ENCODE data around the gene CRADD.

Gene CRADD

GRCh38 chr12:93824514-93825500 lies 147.6 kb downstream of the CRADD start:
- peak; percentile 47 for DNase-seq (ENCODE audit: low read depth, low spot score)
- H3K36me3 ChIP-seq (ENCODE audit: control insufficient read depth, insufficient read depth, low read length): no peaks in the 10 kb centered on the region
- H3K27ac ChIP-seq (ENCODE audit: low read length): no peak overlapping the region
- H3K27me3 ChIP-seq (ENCODE audit: control insufficient read depth, insufficient read depth, low read length): no peaks in the 10 kb centered on the region
- H3K4me3 ChIP-seq (ENCODE audit: low read length): no peak overlapping the region
- WGBS (ENCODE audit: insufficient coverage, insufficient read length): no CpG with 5 or more reads among the region's 11 CpGs
- no peaks in the 10 kb centered on the region for H3K9me3 ChIP-seq (ENCODE audit: control insufficient read depth, insufficient read depth, low read length)
- H3K4me1 ChIP-seq (ENCODE audit: control insufficient read depth, insufficient read depth, low read length): no peaks in the 10 kb centered on the region

GRCh38 chr12:93825501-93825888 lies 148.3 kb downstream of the CRADD start:
- no peaks in the 10 kb centered on the region for H3K9me3 ChIP-seq (ENCODE audit: control insufficient read depth, insufficient read depth, low read length)
- DNase-seq (ENCODE audit: low read depth, low spot score): no peak
- no peaks in the 10 kb centered on the region for H3K4me1 ChIP-seq (ENCODE audit: control insufficient read depth, insufficient read depth, low read length)
- no peak overlapping the region for H3K27ac ChIP-seq (ENCODE audit: low read length)
- no CpG with 5 or more reads among the region's 3 CpGs for WGBS (ENCODE audit: insufficient coverage, insufficient read length)
- no peaks in the 10 kb centered on the region for H3K27me3 ChIP-seq (ENCODE audit: control insufficient read depth, insufficient read depth, low read length)
- no peak overlapping the region for H3K4me3 ChIP-seq (ENCODE audit: low read length)
- H3K36me3 ChIP-seq (ENCODE audit: control insufficient read depth, insufficient read depth, low read length): no peaks in the 10 kb centered on the region

- Histone ChIP-seq H3K9me3 (ENCODE audit: control insufficient read depth, insufficient read depth, low read length) (no peaks in the 10 kb centered on the region), H3K4me3 (ENCODE audit: low read length) (no peak overlapping the region), H3K4me1 (ENCODE audit: control insufficient read depth, insufficient read depth, low read length) (no peaks in the 10 kb centered on the region), H3K27ac (ENCODE audit: low read length) (no peak overlapping the region), H3K36me3 (ENCODE audit: control insufficient read depth, insufficient read depth, low read length) (no peaks in the 10 kb centered on the region), H3K27me3 (ENCODE audit: control insufficient read depth, insufficient read depth, low read length) (no peaks in the 10 kb centered on the region)
- WGBS (ENCODE audit: insufficient coverage, insufficient read length): no CpG with 5 or more reads among the region's 6 CpGs
- no peak for DNase-seq (ENCODE audit: low read depth, low spot score)
Observed at GRCh38 chr12:93825931-93826555, 148.9 kb downstream of the CRADD start.

- no peak for DNase-seq (ENCODE audit: low read depth, low spot score)
- WGBS (ENCODE audit: insufficient coverage, insufficient read length): no CpG with 5 or more reads among the region's 6 CpGs
- Histone ChIP-seq H3K4me3 (ENCODE audit: low read length) (no peak overlapping the region), H3K9me3 (ENCODE audit: control insufficient read depth, insufficient read depth, low read length) (no peaks in the 10 kb centered on the region), H3K27ac (ENCODE audit: low read length) (no peak overlapping the region), H3K36me3 (ENCODE audit: control insufficient read depth, insufficient read depth, low read length) (no peaks in the 10 kb centered on the region), H3K4me1 (ENCODE audit: control insufficient read depth, insufficient read depth, low read length) (no peaks in the 10 kb centered on the region), H3K27me3 (ENCODE audit: control insufficient read depth, insufficient read depth, low read length) (no peaks in the 10 kb centered on the region)
Observed at GRCh38 chr12:93827179-93827578, 150.0 kb downstream of the CRADD start.

GRCh38 chr12:93827669-93828068 lies 150.5 kb downstream of the CRADD start:
- H3K27me3 ChIP-seq (ENCODE audit: control insufficient read depth, insufficient read depth, low read length): no peaks in the 10 kb centered on the region
- DNase-seq (ENCODE audit: low read depth, low spot score): no peak
- H3K9me3 ChIP-seq (ENCODE audit: control insufficient read depth, insufficient read depth, low read length): no peaks in the 10 kb centered on the region
- no peak overlapping the region for H3K27ac ChIP-seq (ENCODE audit: low read length)
- WGBS (ENCODE audit: insufficient coverage, insufficient read length): no CpG with 5 or more reads among the region's 2 CpGs
- no peaks in the 10 kb centered on the region for H3K36me3 ChIP-seq (ENCODE audit: control insufficient read depth, insufficient read depth, low read length)
- H3K4me3 ChIP-seq (ENCODE audit: low read length): no peak overlapping the region
- H3K4me1 ChIP-seq (ENCODE audit: control insufficient read depth, insufficient read depth, low read length): no peaks in the 10 kb centered on the region

GRCh38 chr12:93829016-93829415 lies 151.8 kb downstream of the CRADD start:
- Histone ChIP-seq H3K4me1 (ENCODE audit: control insufficient read depth, insufficient read depth, low read length) (no peaks in the 10 kb centered on the region), H3K9me3 (ENCODE audit: control insufficient read depth, insufficient read depth, low read length) (no peaks in the 10 kb centered on the region)
- WGBS (ENCODE audit: insufficient coverage, insufficient read length): no CpG with 5 or more reads among the region's 2 CpGs

GRCh38 chr12:93831374-93831773 lies 154.2 kb downstream of the CRADD start:
- Histone ChIP-seq H3K4me3 (ENCODE audit: low read length) (no peak overlapping the region), H3K27ac (ENCODE audit: low read length) (no peak overlapping the region), H3K9me3 (ENCODE audit: control insufficient read depth, insufficient read depth, low read length) (no peaks in the 10 kb centered on the region), H3K36me3 (ENCODE audit: control insufficient read depth, insufficient read depth, low read length) (no peaks in the 10 kb centered on the region), H3K4me1 (ENCODE audit: control insufficient read depth, insufficient read depth, low read length) (no peaks in the 10 kb centered on the region), H3K27me3 (ENCODE audit: control insufficient read depth, insufficient read depth, low read length) (no peaks in the 10 kb centered on the region)
- no peak for DNase-seq (ENCODE audit: low read depth, low spot score)
- no CpG with 5 or more reads among the region's 5 CpGs for WGBS (ENCODE audit: insufficient coverage, insufficient read length)

More at GRCh38 chr12:93829016-93829415, 151.8 kb downstream of the CRADD start:
- DNase-seq (ENCODE audit: low read depth, low spot score): no peak
- Histone ChIP-seq H3K36me3 (ENCODE audit: control insufficient read depth, insufficient read depth, low read length) (no peaks in the 10 kb centered on the region), H3K27ac (ENCODE audit: low read length) (no peak overlapping the region), H3K27me3 (ENCODE audit: control insufficient read depth, insufficient read depth, low read length) (no peaks in the 10 kb centered on the region), H3K4me3 (ENCODE audit: low read length) (no peak overlapping the region)

GRCh38 chr12:93832131-93832530 lies 155.0 kb downstream of the CRADD start:
- no CpG with 5 or more reads among the region's 2 CpGs for WGBS (ENCODE audit: insufficient coverage, insufficient read length)
- Histone ChIP-seq H3K36me3 (ENCODE audit: control insufficient read depth, insufficient read depth, low read length) (no peaks in the 10 kb centered on the region), H3K4me1 (ENCODE audit: control insufficient read depth, insufficient read depth, low read length) (no peaks in the 10 kb centered on the region), H3K9me3 (ENCODE audit: control insufficient read depth, insufficient read depth, low read length) (no peaks in the 10 kb centered on the region), H3K27ac (ENCODE audit: low read length) (no peak overlapping the region), H3K4me3 (ENCODE audit: low read length) (no peak overlapping the region), H3K27me3 (ENCODE audit: control insufficient read depth, insufficient read depth, low read length) (no peaks in the 10 kb centered on the region)
- no peak for DNase-seq (ENCODE audit: low read depth, low spot score)

- Histone ChIP-seq H3K9me3 (ENCODE audit: control insufficient read depth, insufficient read depth, low read length) (no peaks in the 10 kb centered on the region), H3K36me3 (ENCODE audit: control insufficient read depth, insufficient read depth, low read length) (no peaks in the 10 kb centered on the region), H3K27me3 (ENCODE audit: control insufficient read depth, insufficient read depth, low read length) (no peaks in the 10 kb centered on the region), H3K4me1 (ENCODE audit: control insufficient read depth, insufficient read depth, low read length) (no peaks in the 10 kb centered on the region), H3K27ac (ENCODE audit: low read length) (no peak overlapping the region), H3K4me3 (ENCODE audit: low read length) (no peak overlapping the region)
- DNase-seq (ENCODE audit: low read depth, low spot score): no peak
- WGBS (ENCODE audit: insufficient coverage, insufficient read length): no CpG with 5 or more reads among the region's 6 CpGs
Observed at GRCh38 chr12:93833946-93834345, 156.8 kb downstream of the CRADD start.

- DNase-seq (ENCODE audit: low read depth, low spot score): no peak
- Histone ChIP-seq H3K4me3 (ENCODE audit: low read length) (no peak overlapping the region), H3K4me1 (ENCODE audit: control insufficient read depth, insufficient read depth, low read length) (no peaks in the 10 kb centered on the region), H3K9me3 (ENCODE audit: control insufficient read depth, insufficient read depth, low read length) (no peaks in the 10 kb centered on the region), H3K27ac (ENCODE audit: low read length) (no peak overlapping the region), H3K27me3 (ENCODE audit: control insufficient read depth, insufficient read depth, low read length) (no peaks in the 10 kb centered on the region), H3K36me3 (ENCODE audit: control insufficient read depth, insufficient read depth, low read length) (no peaks in the 10 kb centered on the region)
- WGBS (ENCODE audit: insufficient coverage, insufficient read length): no CpG with 5 or more reads among the region's 7 CpGs
Observed at GRCh38 chr12:93836620-93837260, 159.6 kb downstream of the CRADD start.
